Esophagus muscularis mucosa (tissue), 4 donors: Measurements from ENCODE around the gene AGR3. TPM values are rescaled to one million over a fixed set of nuclear protein-coding genes. Genes with fewer than 3 reads are reported as not detected.
"Not testable (repeated sequence)": the region's sequence is repeated elsewhere in the genome, so short reads cannot be mapped to it uniquely, and the experiment has no call there.

Source experiments
- DNase-seq: peaks from one replicate; pipeline ENCODE4 v3.0.0-alpha.2; 2017; ENCODE audit errors: extremely low spot score
- H3K27ac ChIP-seq, 4 donors: fragments of 200-600 bp; sonication (generic); replicated peaks in 1 of 4; 1 replicate in 3 of 4; 2 replicates in 1 of 4; pipeline ENCODE4 v1.5.1; 2016 to 2019; ENCODE audit warnings: mild to moderate bottlenecking in 1 of 4
- H3K27me3 ChIP-seq, 4 donors: fragments of 200-600 bp; sonication (generic); one replicate each; pipeline versions ENCODE4 v1.5.1 to v1.6.0; 2016 to 2019
- H3K36me3 ChIP-seq, 4 donors: fragments of 200-600 bp; sonication (generic); one replicate each; pipeline ENCODE4 v1.5.1; 2016 to 2019
- H3K4me1 ChIP-seq, 4 donors: fragments of 200-600 bp; sonication (generic); one replicate each; pipeline ENCODE4 v1.5.1; 2016 to 2019
- H3K4me3 ChIP-seq, 4 donors: fragments of 200-600 bp; sonication (generic); 1 replicate in 2 of 4; 2 replicates in 2 of 4; pipeline ENCODE4 v1.5.1; 2016 to 2019; ENCODE audit warnings: mild to moderate bottlenecking in 4 of 4, moderate library complexity in 1 of 4
- H3K9me3 ChIP-seq, 4 donors: fragments of 200-600 bp; sonication (generic); 1 replicate in 3 of 4; 2 replicates in 1 of 4; pipeline ENCODE4 v1.5.1; 2016 to 2019
- EP300 ChIP-seq: sonication (generic); formaldehyde crosslinking; IDR thresholded peaks from one replicate; pipeline ENCODE4 v1.6.1; 2017; ENCODE audit warnings: antibody characterized with exemption
- POLR2A ChIP-seq: fragments of 450-650 bp; IDR thresholded peaks from one replicate; pipeline ENCODE4 v1.6.1; 2017; ENCODE audit warnings: antibody characterized with exemption, moderate library complexity, mild to moderate bottlenecking, low read depth
- POLR2AphosphoS5 ChIP-seq, 2 donors: sonication (generic); formaldehyde crosslinking; IDR thresholded peaks; one replicate each; pipeline ENCODE4 v1.6.1; 2017; ENCODE audit warnings: antibody characterized with exemption in 2 of 2
- WGBS: methylation state at CpG from one replicate; pipeline ENCODE4 v1.1.5; 2018; 5-methylcytosine and 5-hydroxymethylcytosine counted together
- intact Hi-C: fragments of 100-400 bp; cut with DNase I; formaldehyde crosslinking; loops from one replicate; pipeline ENCODE4 v1.15.1; 2023
- total RNA-seq, 4 donors: library from RNA; depleted of rRNA; stranded (reverse); fragments of >200 nt; gene quantifications; one replicate each; pipeline versions ENCODE4 v1.1.0 to v1.2.1, GENCODE V29; 2016
- TF ChIP-seq, protein P1 (sequence below), 3 experiments: fragments of 200-600 bp in 2 of 3; fragments of 450-650 bp in 1 of 3; sonication (generic) in 2 of 3; IDR thresholded peaks; one replicate each; pipeline ENCODE4 v1.5.1; 2017 to 2019; ENCODE audit warnings: antibody characterized with exemption in 3 of 3, mild to moderate bottlenecking in 2 of 3, moderate library complexity in 1 of 3

AGR3 gene
- total RNA-seq, 4 donors from 2014 or later: 0.45 TPM; not detected in 3

DNA sequence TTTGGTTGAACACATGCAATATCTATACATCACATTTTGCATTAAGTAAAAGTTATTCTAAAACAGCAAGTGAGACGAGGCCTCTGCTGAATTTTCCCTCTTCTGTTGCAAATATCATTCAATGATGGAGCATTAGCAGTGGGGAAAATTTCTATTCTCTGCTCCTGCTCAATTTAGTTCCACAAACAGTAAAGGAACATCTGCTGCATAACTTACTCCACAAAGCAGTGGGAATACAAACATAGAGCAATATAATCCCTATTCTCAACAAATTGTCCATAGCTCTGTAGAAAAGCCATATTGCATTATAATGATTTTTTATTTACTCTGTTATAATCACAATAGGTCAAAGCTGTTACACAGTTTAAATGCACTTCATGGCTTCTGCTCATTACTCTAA, 5.9 kb downstream of the AGR3 start:
- Histone ChIP-seq H3K4me1 (no peaks in the 10 kb centered on the region), H3K4me3 (no peak overlapping the region), H3K9me3 (peaks cover 0 to 17% (median 0%) of the 10 kb centered on the region in 4 donors), H3K27me3 (no peaks in the 10 kb centered on the region), H3K27ac (no peak overlapping the region), H3K36me3 (no peaks in the 10 kb centered on the region)
- intact Hi-C loops: no loop called here
- DNase-seq: no peak
- 72% methylated on average over 1 of the region's 1 CpG for WGBS
- no peak for TF ChIP-seq POLR2A
- TF ChIP-seq, protein P1, sequence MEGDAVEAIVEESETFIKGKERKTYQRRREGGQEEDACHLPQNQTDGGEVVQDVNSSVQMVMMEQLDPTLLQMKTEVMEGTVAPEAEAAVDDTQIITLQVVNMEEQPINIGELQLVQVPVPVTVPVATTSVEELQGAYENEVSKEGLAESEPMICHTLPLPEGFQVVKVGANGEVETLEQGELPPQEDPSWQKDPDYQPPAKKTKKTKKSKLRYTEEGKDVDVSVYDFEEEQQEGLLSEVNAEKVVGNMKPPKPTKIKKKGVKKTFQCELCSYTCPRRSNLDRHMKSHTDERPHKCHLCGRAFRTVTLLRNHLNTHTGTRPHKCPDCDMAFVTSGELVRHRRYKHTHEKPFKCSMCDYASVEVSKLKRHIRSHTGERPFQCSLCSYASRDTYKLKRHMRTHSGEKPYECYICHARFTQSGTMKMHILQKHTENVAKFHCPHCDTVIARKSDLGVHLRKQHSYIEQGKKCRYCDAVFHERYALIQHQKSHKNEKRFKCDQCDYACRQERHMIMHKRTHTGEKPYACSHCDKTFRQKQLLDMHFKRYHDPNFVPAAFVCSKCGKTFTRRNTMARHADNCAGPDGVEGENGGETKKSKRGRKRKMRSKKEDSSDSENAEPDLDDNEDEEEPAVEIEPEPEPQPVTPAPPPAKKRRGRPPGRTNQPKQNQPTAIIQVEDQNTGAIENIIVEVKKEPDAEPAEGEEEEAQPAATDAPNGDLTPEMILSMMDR (IDR thresholded peaks at IDR 0.05): no peak
- no peak for TF ChIP-seq EP300
- no peak for TF ChIP-seq POLR2AphosphoS5 (IDR thresholded peaks at IDR 0.05)

DNA sequence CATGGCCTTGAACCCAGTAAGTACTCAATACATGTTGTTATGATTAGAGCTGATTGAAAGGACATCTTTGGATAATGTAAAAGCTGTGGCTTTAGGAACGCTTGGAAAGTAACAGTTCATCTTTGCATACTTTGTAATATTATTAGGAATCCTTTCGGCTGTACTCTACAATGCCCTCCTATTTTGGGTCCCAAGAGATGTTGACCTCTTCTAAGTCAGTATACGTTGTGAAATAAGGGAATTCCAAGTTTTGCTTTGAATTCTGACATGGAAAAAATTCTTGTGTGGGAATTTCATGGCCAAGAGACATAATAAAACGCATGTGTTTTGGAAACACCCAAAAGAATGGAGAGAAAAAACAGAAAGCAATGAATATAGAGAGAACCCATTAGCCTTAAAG, 7.7 kb downstream of the AGR3 start:
- Histone ChIP-seq H3K36me3 (no peaks in the 10 kb centered on the region), H3K4me3 (no peak overlapping the region), H3K4me1 (no peaks in the 10 kb centered on the region), H3K9me3 (peaks cover 0 to 17% (median 0%) of the 10 kb centered on the region in 4 donors), H3K27ac (no peak overlapping the region), H3K27me3 (no peaks in the 10 kb centered on the region)
- TF ChIP-seq, protein P1 (IDR thresholded peaks at IDR 0.05): no peak
- TF ChIP-seq POLR2AphosphoS5 (IDR thresholded peaks at IDR 0.05) (no peak), POLR2A (no peak), EP300 (no peak)
- WGBS: 53% methylated on average over 4 of the region's 4 CpGs
- intact Hi-C loops: no loop called here
- DNase-seq: no peak

- Histone ChIP-seq H3K36me3 (no peaks in the 10 kb centered on the region), H3K27me3 (no peaks in the 10 kb centered on the region), H3K9me3 (peaks cover 0 to 12% (median 0%) of the 10 kb centered on the region in 4 donors), H3K4me3 (no peak overlapping the region), H3K4me1 (no peaks in the 10 kb centered on the region), H3K27ac (no peak overlapping the region)
- no peak for TF ChIP-seq EP300
- intact Hi-C loops: no loop called here
- DNase-seq: no peak
Measured at GRCh38 chr7:16867328-16867727, 14.5 kb downstream of the AGR3 start.

DNA sequence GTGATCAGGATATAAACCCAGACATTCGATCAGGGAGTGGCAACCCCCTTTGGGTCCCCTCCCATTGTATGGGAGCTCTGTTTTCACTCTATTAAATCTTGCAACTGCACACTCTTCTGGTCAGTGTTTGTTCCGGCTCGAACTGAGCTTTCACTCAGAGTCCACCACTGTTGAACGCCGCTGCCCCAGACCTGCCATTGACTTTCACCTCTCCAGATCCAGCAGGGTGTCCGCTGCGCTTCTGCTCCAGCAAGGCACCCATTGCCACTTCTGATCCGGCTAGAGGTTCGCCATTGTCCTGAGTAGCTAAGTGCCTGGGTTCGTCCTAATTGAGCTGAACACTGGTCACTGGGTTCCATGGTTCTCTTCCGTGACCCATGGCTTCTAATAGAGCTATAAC, 28.6 kb downstream of the AGR3 start:
- H3K27ac ChIP-seq, H3K4me1 ChIP-seq, H3K4me3 ChIP-seq, H3K27me3 ChIP-seq, H3K9me3 ChIP-seq, H3K36me3 ChIP-seq, DNase-seq, intact Hi-C loops: not testable (repeated sequence)
- 91% methylated on average over 8 of the region's 11 CpGs for WGBS

- DNase-seq: no peak
- 53% methylated on average over 2 of the region's 2 CpGs for WGBS
- Histone ChIP-seq H3K27ac (no peak overlapping the region), H3K4me1 (no peaks in the 10 kb centered on the region), H3K9me3 (no peaks in the 10 kb centered on the region), H3K27me3 (peaks cover 0 to 6% (median 0%) of the 10 kb centered on the region in 4 donors), H3K4me3 (no peak overlapping the region), H3K36me3 (no peaks in the 10 kb centered on the region)
- intact Hi-C loops: no loop called here
- TF ChIP-seq, protein P1 (IDR thresholded peaks at IDR 0.05): no peak
- TF ChIP-seq POLR2A: no peak
- TF ChIP-seq EP300: no peak
- TF ChIP-seq POLR2AphosphoS5 (IDR thresholded peaks at IDR 0.05): no peak
Measured at GRCh38 chr7:16851829-16852228, 30.0 kb downstream of the AGR3 start.
